HG03469 (cell line): Measurements from ENCODE around the gene TTLL1.
"Not testable (repeated sequence)": the region's sequence is repeated elsewhere in the genome, so short reads cannot be mapped to it uniquely, and the experiment has no call there.

Experiments
- ATAC-seq: cut with Tn5 transposase; IDR thresholded peaks from one replicate; pipeline ENCODE4 v1.9.1; 2021; ENCODE audit warnings: mild to moderate bottlenecking, moderate library complexity, moderate number of reproducible peaks; ENCODE audit not compliant: unreplicated experiment

Gene TTLL1

DNA sequence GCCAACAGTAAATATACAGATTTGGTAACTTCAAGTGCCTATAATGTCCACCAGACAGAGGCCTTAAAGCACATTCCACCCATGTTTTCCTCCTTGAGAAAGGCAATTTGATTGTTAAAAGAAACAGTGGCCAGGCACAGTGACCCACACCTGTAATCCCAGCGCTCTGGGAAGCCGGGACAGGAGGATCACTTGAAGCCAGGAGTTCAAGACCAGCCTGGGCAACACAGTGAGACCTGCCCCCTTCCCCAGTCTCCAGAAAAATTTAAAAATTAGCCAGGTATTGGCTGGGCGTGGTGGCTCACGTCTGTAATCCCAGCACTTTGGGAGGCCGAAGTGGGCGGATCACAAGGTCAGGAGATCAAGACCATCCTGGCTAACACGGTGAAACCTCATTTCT, 93.5 kb downstream of the TTLL1 start:
- ATAC-seq: not testable (repeated sequence)

DNA sequence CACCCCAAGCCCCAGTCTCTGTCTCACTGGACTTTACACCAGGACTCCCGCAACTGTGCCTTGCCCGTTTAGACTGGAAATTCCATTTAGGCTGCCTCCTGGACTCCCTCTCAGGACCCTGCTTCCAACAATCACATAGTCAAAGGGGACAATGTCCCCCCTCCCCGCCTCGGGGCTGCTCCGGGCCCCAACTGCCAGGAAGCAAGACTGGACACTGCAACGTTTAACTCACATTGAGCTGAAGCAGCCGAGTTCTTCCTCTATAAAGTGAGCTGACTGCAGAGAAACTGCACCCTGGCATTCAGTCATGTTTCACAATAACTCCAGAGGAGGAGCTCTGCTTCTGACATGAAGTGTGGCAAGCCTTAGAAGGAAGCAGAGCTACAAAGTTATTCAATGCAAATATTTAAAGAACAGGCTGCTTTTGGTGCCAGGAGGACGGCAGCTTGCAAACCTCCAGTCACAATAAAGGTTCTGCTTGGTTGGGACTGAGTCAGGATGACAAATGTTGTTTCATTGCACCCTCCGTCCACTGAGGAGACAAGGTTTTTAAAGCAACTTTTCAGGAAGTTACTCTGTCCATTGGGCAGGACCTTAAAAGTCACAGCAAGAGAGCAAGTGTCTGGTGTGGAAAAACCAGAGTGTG, 94.2 kb downstream of the TTLL1 start:
- ATAC-seq: no peak

DNA sequence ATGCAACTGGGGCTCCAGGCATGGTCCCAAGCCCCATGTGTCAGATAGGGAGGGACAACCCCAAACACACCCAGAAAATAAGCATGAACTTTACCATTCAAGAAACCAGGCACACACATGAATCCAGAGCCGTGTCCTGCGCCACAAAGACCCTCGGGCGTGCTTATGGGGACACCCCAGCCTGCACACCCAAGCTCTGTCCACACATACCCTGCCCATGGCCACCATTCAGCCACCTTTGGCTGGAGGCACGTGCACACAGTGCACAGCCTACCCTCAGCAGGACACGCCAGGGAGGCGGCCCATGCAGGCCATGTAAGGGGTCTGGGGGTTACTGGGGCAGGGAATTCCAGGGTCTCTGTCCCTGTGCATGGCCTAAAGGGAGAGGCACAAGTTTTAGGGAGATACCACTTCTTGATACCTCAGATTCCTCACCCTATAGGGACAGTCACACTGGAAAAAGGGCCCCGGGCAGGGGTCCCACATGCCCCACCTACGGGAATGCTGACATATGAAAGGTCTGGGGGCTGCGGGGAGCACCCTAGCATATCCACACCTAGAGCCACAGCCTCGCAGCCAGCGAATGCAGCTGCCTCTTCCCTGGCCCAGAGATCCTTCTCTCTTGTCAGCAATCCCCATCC, 94.8 kb downstream of the TTLL1 start:
- ATAC-seq: no peak

DNA sequence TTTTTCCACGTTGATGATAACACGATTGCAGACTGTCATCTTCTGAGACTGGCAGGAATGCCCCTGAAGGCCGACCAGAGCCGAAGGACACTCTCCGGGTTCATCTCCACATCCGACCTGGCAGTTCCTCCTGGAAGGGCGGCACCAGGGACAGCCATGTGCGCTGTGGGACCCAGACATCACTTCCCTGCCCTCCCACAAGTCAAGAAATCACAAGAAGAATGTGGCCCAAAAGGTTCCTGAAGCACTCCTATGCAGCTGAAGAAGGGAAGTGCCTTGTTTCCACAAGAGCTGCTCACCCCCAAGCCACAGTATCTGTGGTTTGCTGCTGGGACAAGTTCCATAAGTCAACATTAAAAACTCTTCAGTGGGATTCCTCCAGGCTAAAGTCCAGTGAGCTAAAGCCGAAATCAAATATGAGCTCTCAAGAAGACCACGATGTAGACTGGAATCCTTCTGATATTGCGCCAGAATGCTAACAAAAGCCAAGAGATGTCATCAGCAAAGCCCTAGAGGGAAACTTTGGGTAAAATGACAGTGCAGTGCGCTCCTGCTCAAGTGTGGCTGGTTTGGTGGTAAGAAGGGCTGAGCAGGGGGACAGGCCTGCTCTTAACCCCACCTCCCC, 95.4 kb downstream of the TTLL1 start:
- ATAC-seq: no peak

DNA sequence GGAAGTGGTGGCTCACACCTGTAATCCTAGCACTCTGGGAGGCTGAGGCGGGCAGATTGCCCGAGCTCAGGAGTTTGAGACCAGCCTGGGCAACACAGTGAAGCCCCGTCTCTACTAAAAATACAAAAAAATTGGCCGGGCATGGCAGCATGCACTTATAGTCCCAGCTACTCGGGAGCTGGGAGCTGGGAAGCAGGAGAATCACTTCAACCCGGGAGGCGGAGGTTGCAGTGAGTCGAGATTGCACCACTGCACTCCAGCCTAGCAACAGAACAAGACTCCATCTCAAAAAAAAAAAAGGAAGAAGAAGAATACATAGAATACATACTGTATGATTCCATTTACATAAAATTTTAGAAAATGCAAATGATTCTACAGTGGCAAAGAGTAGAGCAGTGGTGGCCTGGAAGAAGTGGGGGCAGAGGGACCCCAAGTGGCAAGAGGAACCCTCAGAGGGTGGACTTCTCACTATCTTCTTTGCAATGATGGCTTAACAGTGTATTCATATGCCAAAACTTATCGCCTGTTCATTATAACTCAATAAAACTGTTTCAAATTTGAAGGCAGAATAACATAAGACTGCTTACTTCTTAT, 96.2 kb downstream of the TTLL1 start:
- ATAC-seq: no peak

- no peak for ATAC-seq
Measured at GRCh38 chr22:42992092-42992491, 97.1 kb downstream of the TTLL1 start.

DNA sequence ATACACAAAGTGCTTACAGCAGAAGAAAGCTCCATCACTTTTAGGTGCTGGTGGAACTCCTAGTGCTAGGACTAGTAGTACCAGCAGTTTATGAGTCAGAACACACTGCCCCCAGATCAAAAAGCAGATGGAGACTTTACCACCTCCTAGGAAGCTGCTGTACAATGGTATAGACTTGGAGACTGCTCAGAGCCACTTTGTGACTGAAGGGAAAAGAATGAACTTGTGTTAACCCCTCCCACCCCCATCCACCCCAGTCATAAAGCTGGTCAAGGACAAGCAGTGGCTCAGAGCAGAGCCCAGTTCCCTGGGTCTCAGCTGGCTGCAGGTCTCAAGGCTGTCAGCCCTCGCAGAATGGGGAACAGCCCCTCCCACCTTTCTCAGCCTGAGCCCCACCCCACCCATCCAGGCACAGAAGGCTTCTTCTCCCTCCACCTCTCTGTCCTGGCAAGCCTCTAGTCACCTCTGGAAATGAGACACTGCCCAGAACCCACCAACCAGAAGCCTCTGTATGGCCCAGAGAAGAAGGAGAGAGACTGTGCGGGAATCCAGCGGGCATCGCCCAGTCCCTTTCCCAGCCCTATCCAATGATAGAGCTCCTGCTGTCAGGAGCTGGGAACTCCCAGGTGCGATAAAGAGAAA, 98.1 kb downstream of the TTLL1 start:
- ATAC-seq: no peak

DNA sequence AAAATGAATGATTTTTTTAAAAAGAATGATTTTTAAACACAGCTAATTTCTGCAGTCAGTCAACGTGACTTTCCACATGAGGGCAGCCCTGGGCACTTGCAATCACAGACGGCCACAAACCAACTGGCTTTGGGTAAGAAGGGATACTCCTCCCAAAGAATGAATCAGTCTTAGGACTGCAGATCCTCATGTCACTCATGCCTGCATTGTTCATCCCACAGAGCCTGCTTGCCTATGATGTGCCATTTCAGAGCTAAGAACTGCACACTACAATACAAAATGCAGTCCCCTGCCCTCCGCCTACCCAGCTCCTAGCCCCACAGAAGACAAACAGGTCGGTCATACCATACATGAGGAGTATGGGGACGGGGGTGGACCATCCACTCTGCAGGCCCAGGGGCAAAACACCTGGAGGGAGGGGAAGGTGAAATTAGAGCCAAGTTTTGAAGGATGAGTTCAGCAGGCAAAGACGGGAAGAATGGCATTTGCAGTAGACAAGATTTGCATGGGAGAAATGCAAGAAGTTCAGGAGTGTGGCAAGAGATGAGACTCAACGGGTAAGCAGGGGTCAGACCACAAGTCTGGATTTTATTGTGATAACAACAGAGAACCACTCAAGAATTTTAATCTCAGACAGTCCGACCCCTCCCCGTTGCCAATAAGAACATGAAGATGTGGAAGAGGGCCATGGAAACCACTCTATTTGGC, 98.9 kb downstream of the TTLL1 start:
- ATAC-seq: no peak
